ENCODE measurements around the gene ZNF428. TPM values are rescaled to one million over a fixed set of nuclear protein-coding genes. Genes with fewer than 3 reads are reported as not detected.
"Not testable (repeated sequence)": the region's sequence is repeated elsewhere in the genome, so short reads cannot be mapped to it uniquely, and the experiment has no call there.

Gene ZNF428
- total and polyA plus RNA-seq, 8 donors = 12.0 to 55.0 (median 19.4) TPM

DNA sequence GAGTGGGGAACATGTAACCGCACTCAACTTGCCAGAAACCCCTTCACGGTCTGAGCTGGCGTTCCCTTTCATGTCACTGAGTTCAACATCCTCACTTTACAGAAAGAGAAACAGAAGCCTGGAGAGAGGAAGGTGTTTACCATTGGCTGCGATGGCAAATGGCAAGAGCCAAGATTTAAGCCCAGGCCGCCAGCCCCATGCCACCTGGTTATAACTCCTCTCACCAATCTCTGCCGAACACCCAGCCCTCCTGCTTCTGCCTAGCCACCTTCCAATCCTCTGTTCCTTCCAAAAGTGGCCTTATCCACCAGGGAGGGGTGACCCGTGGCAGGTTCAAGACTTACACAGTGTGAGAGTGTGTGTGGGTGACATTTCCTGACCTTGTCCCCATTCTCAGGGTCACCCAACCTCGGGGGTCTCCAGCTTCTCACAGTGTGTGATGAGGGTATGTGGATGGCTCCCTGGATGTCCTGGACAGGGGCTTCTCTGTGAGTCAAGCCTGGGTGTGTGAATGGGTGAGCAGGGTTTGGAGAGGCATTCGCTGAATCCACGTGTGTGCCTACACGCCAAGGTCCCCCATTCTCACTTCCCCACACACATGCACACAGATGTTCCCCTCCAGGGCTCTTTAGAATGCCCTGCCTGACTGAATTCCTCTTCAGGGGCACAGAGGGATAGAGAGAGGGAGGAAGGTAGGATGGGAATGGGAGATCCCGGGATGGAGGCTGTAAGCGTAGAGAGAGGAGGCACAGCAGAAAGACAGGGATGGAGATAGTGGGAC, 19.0 kb upstream of the ZNF428 start:
- Histone ChIP-seq H3K36me3 (no peaks in the 10 kb centered on the region), H3K4me3 (no peak overlapping the region), H3K4me1 (no peaks in the 10 kb centered on the region), H3K9me3 (no peaks in the 10 kb centered on the region), H3K27me3 (no peaks in the 10 kb centered on the region), H3K27ac (no peak overlapping the region)
- intact Hi-C loops (cut with DNase I) = no loop called here
- 70 to 80% methylated on average over 13 of the region's 13 CpGs for WGBS, 2 donors
- ATAC-seq (no peak), DNase-seq (no peak), FAIRE-seq (no peak)
- TF ChIP-seq, protein P1, sequence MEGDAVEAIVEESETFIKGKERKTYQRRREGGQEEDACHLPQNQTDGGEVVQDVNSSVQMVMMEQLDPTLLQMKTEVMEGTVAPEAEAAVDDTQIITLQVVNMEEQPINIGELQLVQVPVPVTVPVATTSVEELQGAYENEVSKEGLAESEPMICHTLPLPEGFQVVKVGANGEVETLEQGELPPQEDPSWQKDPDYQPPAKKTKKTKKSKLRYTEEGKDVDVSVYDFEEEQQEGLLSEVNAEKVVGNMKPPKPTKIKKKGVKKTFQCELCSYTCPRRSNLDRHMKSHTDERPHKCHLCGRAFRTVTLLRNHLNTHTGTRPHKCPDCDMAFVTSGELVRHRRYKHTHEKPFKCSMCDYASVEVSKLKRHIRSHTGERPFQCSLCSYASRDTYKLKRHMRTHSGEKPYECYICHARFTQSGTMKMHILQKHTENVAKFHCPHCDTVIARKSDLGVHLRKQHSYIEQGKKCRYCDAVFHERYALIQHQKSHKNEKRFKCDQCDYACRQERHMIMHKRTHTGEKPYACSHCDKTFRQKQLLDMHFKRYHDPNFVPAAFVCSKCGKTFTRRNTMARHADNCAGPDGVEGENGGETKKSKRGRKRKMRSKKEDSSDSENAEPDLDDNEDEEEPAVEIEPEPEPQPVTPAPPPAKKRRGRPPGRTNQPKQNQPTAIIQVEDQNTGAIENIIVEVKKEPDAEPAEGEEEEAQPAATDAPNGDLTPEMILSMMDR (IDR thresholded peaks at IDR 0.05) = no peak

DNA sequence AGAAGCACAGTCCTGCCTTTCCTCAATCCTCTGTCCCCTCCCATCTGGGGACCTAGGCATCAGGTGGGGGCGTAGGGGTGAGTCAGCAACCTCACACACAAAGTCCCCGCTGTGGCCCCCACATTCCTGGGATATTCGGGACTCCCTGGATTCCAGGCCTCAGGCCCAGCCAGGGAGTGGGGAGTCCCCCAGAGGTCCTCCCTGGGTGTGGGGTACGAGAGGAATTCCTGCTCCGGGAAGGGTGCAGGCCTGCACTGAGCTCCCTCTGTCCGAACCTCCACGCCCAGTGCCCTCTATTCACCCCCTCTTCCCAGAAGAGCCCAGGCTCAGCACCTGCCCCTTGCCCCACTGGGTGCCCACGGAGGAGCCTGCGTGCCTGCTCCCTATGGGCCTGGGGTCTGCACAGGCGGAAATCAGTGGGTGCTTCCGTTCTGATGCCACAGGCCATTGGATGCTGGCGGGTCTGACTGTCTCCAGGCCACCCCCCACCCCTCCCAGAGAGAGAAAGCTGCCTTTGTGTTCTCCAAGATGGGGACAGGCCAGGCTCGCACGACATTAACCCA, 16.8 kb upstream of the ZNF428 start:
- ATAC-seq (no peak), FAIRE-seq (no peak), DNase-seq (no peak)
- Histone ChIP-seq H3K4me3 (no peak overlapping the region), H3K27ac (no peak overlapping the region), H3K4me1 (no peaks in the 10 kb centered on the region), H3K36me3 (no peaks in the 10 kb centered on the region), H3K27me3 (no peaks in the 10 kb centered on the region), H3K9me3 (no peaks in the 10 kb centered on the region)
- intact Hi-C loops (cut with DNase I) = no loop called here
- WGBS, 2 donors = 81 to 85% methylated on average over 14 of the region's 14 CpGs
- TF ChIP-seq, protein P1 (IDR thresholded peaks at IDR 0.05) = no peak

DNA sequence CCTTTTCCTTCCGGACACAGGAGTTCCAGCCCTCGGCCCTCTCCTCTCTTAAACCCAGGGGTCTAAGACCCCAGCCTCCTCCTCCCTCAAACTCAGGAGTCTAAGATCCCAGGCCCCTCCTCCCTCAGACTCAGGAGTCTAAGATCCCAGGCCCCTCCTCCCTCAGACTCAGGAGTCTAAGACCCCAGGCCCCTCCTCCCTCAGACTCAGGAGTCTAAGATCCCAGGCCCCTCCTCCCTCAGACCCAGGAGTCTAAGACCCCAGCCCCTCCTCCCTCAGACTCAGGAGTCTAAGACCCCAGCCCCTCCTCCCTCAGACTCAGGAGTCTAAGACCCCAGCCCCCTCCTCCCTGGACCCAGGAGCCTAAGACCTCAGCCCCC, 16.1 kb upstream of the ZNF428 start:
- ATAC-seq; H3K36me3 ChIP-seq; H3K27ac ChIP-seq; H3K4me3 ChIP-seq; H3K9me3 ChIP-seq; intact Hi-C loops (cut with DNase I); H3K4me1 ChIP-seq; H3K27me3 ChIP-seq; FAIRE-seq; DNase-seq: not testable (repeated sequence)
- 58 to 70% methylated on average over 2 of the region's 2 CpGs for WGBS, 2 donors

DNA sequence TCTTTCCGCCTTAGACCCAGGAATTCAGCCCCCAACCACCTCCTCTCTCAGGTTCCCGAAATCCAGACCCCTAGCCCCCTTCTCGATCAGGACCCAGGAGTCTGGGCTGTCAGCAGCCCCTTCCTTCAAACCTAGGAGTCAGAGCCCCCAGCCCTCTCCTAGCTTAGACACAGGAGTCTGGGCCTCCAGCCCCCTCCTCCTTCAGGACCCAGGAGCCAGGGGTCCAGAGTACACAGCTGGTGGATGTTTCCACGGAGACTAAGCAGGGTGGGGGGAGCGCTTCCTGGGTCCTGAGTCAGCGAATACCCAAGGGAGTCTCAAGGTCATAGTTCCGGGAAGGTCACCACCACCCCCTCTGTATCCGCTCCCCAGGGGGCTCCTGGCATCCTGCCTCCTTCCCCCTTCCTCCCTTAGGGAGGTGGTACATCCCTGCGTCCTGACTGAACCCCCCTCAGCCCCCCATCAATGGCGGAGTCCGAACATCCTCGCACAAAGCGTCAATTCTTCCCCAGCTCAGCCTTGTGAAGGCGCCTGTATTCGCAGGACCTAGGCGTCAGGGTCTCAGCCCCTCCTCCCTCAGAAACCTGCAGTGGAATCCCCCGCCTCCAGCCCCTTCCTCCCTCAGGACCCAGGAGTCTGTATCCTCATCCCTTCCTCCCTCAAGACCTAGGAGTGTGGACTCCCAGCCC, 15.6 kb upstream of the ZNF428 start:
- ATAC-seq = no peak
- H3K9me3 ChIP-seq = no peaks in the 10 kb centered on the region
- H3K27ac ChIP-seq = no peak overlapping the region
- no peaks in the 10 kb centered on the region for H3K27me3 ChIP-seq
- WGBS, 2 donors = 40 to 44% methylated on average over 17 of the region's 17 CpGs
- H3K4me3 ChIP-seq = peak overlapping the region in 1 of 4 donors; percentile 12
- H3K36me3 ChIP-seq = no peaks in the 10 kb centered on the region
- intact Hi-C loops (cut with DNase I) = no loop called here
- DNase-seq = no peak
- TF ChIP-seq, protein P1 (IDR thresholded peaks at IDR 0.05) = no peak
- no peaks in the 10 kb centered on the region for H3K4me1 ChIP-seq
- FAIRE-seq = no peak

DNA sequence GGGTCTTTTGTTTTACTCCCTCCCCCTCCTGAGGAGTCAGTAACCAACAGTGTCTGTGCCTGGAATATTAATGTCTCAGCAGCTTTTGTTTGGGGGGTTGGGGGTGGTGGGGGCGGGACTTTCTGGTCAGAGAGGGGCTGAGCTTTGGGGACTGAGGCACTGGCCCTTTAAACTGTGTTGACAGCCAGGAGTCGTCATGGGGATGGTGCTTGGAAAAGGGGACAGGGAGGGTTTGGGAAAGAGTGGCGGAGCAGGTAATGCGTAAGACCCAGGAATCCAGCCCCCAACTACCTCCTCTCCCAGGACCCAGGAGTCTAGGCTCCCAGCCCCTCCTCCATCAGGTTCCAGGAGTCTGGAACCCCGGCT, 15.1 kb upstream of the ZNF428 start:
- no peak for FAIRE-seq
- TF ChIP-seq, protein P1 (IDR thresholded peaks at IDR 0.05) = no peak
- Histone ChIP-seq H3K9me3 (no peaks in the 10 kb centered on the region), H3K27me3 (no peaks in the 10 kb centered on the region), H3K4me1 (no peaks in the 10 kb centered on the region), H3K4me3 (no peak overlapping the region), H3K36me3 (no peaks in the 10 kb centered on the region), H3K27ac (no peak overlapping the region)
- intact Hi-C loops (cut with DNase I) = no loop called here
- DNase-seq = no peak
- no peak for ATAC-seq
- 55 to 69% methylated on average over 5 of the region's 5 CpGs for WGBS, 2 donors

All from pancreas (tissue), 10 donors.